GM23338 (cell line): ENCODE results near the gene ME3. TPM values are rescaled to one million over a fixed set of nuclear protein-coding genes. Genes with fewer than 3 reads are reported as not detected.

ENCODE experiments used
- ATAC-seq: fragments of 200-7000 bp; cut with Tn5 transposase; 3 replicates; pipeline ENCODE4 v1.9.1; 2020
- DNase-seq: peaks from one replicate; pipeline ENCODE4 v3.0.0-alpha.2; 2015; ENCODE audit warnings: low spot score
- H2AFZ ChIP-seq: fragments of 200-600 bp; sonication (generic); 2 replicates; pipeline ENCODE4 v1.8.0; 2016; ENCODE audit warnings: antibody characterized with exemption, mild to moderate bottlenecking, moderate library complexity
- H3F3A ChIP-seq: fragments of 200-600 bp; sonication (generic); replicated peaks from 2 replicates; pipeline ENCODE4 v1.8.0; 2017; ENCODE audit warnings: antibody characterized with exemption, mixed run types, low read depth
- H3K27ac ChIP-seq: fragments of 200-600 bp; sonication (generic); 2 replicates; pipeline ENCODE4 v1.6.1; 2016; ENCODE audit warnings: low read depth
- H3K27me3 ChIP-seq: fragments of 200-600 bp; sonication (generic); 2 replicates; pipeline ENCODE4 v1.8.0; 2016; ENCODE audit warnings: mild to moderate bottlenecking, mixed run types, moderate library complexity; ENCODE audit not compliant: insufficient read depth
- H3K36me3 ChIP-seq: fragments of 200-600 bp; sonication (generic); 2 replicates; pipeline ENCODE4 v1.8.0; 2016; ENCODE audit warnings: mild to moderate bottlenecking; ENCODE audit not compliant: insufficient read depth
- H3K4me1 ChIP-seq: fragments of 200-600 bp; sonication (generic); 2 replicates; pipeline ENCODE4 v1.8.0; 2016; ENCODE audit warnings: mild to moderate bottlenecking, moderate library complexity; ENCODE audit not compliant: insufficient read depth
- H3K4me2 ChIP-seq: fragments of 200-600 bp; sonication (generic); 2 replicates; pipeline ENCODE4 v1.7.1; 2017; ENCODE audit warnings: mixed run types
- H3K4me3 ChIP-seq: fragments of 200-600 bp; sonication (generic); 2 replicates; pipeline ENCODE4 v1.6.1; 2016; ENCODE audit warnings: mixed run types
- H3K79me2 ChIP-seq: fragments of 200-600 bp; sonication (generic); replicated peaks from 2 replicates; pipeline ENCODE4 v1.8.0; 2017; ENCODE audit warnings: mild to moderate bottlenecking; ENCODE audit not compliant: insufficient read depth
- H3K9me2 ChIP-seq: fragments of 200-600 bp; sonication (generic); 2 replicates; pipeline ENCODE4 v1.8.0; 2017; ENCODE audit not compliant: insufficient read depth
- H4K20me1 ChIP-seq: fragments of 200-600 bp; sonication (generic); replicated peaks from 2 replicates; pipeline ENCODE4 v1.8.0; 2017; ENCODE audit warnings: mild to moderate bottlenecking; ENCODE audit not compliant: insufficient read depth
- H3K27ac Mint-ChIP-seq: 2 replicates; pipeline ENCODE4 v1.8.0; 2020; ENCODE audit warnings: inconsistent platforms, mild to moderate bottlenecking, moderate library complexity, mixed read lengths
- H3K27me3 Mint-ChIP-seq: 3 replicates; pipeline ENCODE4 v1.8.0; 2022; ENCODE audit warnings: low read depth, mild to moderate bottlenecking, moderate library complexity, mixed read lengths, inconsistent platforms; ENCODE audit not compliant: insufficient read depth, poor library complexity
- H3K36me3 Mint-ChIP-seq: 3 replicates; pipeline ENCODE4 v1.8.0; 2021; ENCODE audit warnings: low read depth, mild to moderate bottlenecking, inconsistent platforms, moderate library complexity, mixed read lengths
- H3K4me1 Mint-ChIP-seq: 3 replicates; pipeline ENCODE4 v1.8.0; 2020; ENCODE audit warnings: mild to moderate bottlenecking, inconsistent platforms, mixed read lengths
- H3K4me3 Mint-ChIP-seq: 3 replicates; pipeline ENCODE4 v1.8.0; 2021; ENCODE audit warnings: moderate library complexity, mild to moderate bottlenecking, inconsistent platforms, mixed read lengths
- H3K9me3 Mint-ChIP-seq: 3 replicates; pipeline ENCODE4 v1.8.0; 2020; ENCODE audit warnings: moderate library complexity, mild to moderate bottlenecking, inconsistent platforms, mixed read lengths
- ZNF331 ChIP-seq: fragments of 250-450 bp; sonication (Bioruptor Pico); IDR thresholded peaks from 2 replicates; pipeline ENCODE4 v1.5.0; 2020; ENCODE audit warnings: low read depth, mild to moderate bottlenecking, moderate library complexity
- polyA plus RNA-seq: library from polyadenylated mRNA; unstranded; fragments of >200 nt; fragmentation: Nextera tagmentation; extraction: Ambion mirVana; gene quantifications from 2 replicates; pipeline ENCODE4 v1.2.1, GENCODE V29; 2016
- total RNA-seq: library from RNA; depleted of rRNA; stranded (reverse); fragments of >200 nt; shearing (Covaris generic); gene quantifications from 2 replicates; pipeline ENCODE4 v1.2.3, GENCODE V29; 2014
- TF ChIP-seq, protein P1 (sequence below): fragments of 250-450 bp; sonication (Bioruptor Pico); IDR thresholded peaks from 2 replicates; pipeline ENCODE4 v1.5.0; 2020; ENCODE audit warnings: mild to moderate bottlenecking, moderate library complexity

The ME3 gene
- total and polyA plus RNA-seq, 2 experiments from 2014 or later: 1.3 to 4.0 TPM

DNA sequence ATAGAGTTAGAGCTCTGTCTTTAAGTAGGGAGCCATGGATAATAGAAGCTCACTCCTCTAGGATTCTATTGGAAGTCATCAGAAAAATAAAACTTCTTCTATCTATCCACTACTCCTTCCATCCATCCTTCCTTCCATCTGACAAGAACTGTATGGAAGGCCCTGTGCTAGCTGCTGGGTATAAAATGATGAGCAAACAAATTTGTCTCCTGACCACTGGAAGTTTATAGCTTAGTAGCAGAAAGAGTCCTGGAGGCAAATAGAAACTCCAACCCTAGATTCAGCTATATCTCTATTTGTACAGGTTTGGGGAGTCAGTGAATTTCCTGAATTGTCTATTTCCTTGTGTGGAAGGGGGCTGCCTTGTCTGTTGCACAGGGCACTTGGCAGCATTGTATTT, 136.6 kb downstream of the ME3 start:
- no peak for ATAC-seq
- H3K27me3 Mint-ChIP-seq: peaks cover 2% of the 10 kb centered on the region

More for the DNA sequence above, 136.6 kb downstream of the ME3 start:
- no peak overlapping the region for H3K27ac ChIP-seq
- no peak for TF ChIP-seq ZNF331 (CRISPR knock-in tag)
- TF ChIP-seq, protein P1, sequence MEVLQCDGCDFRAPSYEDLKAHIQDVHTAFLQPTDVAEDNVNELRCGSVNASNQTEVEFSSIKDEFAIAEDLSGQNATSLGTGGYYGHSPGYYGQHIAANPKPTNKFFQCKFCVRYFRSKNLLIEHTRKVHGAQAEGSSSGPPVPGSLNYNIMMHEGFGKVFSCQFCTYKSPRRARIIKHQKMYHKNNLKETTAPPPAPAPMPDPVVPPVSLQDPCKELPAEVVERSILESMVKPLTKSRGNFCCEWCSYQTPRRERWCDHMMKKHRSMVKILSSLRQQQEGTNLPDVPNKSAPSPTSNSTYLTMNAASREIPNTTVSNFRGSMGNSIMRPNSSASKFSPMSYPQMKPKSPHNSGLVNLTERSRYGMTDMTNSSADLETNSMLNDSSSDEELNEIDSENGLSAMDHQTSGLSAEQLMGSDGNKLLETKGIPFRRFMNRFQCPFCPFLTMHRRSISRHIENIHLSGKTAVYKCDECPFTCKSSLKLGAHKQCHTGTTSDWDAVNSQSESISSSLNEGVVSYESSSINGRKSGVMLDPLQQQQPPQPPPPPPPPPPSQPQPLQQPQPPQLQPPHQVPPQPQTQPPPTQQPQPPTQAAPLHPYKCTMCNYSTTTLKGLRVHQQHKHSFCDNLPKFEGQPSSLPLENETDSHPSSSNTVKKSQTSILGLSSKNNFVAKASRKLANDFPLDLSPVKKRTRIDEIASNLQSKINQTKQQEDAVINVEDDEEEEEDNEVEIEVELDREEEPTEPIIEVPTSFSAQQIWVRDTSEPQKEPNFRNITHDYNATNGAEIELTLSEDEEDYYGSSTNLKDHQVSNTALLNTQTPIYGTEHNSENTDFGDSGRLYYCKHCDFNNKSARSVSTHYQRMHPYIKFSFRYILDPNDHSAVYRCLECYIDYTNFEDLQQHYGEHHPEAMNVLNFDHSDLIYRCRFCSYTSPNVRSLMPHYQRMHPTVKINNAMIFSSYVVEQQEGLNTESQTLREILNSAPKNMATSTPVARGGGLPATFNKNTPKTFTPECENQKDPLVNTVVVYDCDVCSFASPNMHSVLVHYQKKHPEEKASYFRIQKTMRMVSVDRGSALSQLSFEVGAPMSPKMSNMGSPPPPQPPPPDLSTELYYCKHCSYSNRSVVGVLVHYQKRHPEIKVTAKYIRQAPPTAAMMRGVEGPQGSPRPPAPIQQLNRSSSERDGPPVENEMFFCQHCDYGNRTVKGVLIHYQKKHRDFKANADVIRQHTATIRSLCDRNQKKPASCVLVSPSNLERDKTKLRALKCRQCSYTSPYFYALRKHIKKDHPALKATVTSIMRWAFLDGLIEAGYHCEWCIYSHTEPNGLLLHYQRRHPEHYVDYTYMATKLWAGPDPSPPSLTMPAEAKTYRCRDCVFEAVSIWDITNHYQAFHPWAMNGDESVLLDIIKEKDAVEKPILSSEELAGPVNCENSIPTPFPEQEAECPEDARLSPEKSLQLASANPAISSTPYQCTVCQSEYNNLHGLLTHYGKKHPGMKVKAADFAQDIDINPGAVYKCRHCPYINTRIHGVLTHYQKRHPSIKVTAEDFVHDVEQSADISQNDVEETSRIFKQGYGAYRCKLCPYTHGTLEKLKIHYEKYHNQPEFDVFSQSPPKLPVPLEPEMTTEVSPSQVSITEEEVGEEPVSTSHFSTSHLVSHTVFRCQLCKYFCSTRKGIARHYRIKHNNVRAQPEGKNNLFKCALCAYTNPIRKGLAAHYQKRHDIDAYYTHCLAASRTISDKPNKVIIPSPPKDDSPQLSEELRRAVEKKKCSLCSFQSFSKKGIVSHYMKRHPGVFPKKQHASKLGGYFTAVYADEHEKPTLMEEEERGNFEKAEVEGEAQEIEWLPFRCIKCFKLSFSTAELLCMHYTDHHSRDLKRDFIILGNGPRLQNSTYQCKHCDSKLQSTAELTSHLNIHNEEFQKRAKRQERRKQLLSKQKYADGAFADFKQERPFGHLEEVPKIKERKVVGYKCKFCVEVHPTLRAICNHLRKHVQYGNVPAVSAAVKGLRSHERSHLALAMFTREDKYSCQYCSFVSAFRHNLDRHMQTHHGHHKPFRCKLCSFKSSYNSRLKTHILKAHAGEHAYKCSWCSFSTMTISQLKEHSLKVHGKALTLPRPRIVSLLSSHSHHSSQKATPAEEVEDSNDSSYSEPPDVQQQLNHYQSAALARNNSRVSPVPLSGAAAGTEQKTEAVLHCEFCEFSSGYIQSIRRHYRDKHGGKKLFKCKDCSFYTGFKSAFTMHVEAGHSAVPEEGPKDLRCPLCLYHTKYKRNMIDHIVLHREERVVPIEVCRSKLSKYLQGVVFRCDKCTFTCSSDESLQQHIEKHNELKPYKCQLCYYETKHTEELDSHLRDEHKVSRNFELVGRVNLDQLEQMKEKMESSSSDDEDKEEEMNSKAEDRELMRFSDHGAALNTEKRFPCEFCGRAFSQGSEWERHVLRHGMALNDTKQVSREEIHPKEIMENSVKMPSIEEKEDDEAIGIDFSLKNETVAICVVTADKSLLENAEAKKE (CRISPR knock-in tag): no peak
- Mint-ChIP-seq H3K9me3 (peaks cover 2% of the 10 kb centered on the region; the same call in 1 of the 3 replicates), H3K4me3 (no peak overlapping the region), H3K27ac (no peak overlapping the region), H3K4me1 (no peaks in the 10 kb centered on the region), H3K36me3 (no peaks in the 10 kb centered on the region)
- H3F3A ChIP-seq: no peaks in the 10 kb centered on the region
- no peak for DNase-seq
- no peak overlapping the region for H3K4me2 ChIP-seq
- H3K27me3 ChIP-seq: no peaks in the 10 kb centered on the region
- H3K4me1 ChIP-seq: no peaks in the 10 kb centered on the region
- H3K36me3 ChIP-seq: no peaks in the 10 kb centered on the region
- no peak overlapping the region for H2AFZ ChIP-seq
- H4K20me1 ChIP-seq: no peaks in the 10 kb centered on the region
- H3K4me3 ChIP-seq: no peak overlapping the region
- H3K79me2 ChIP-seq: no peaks in the 10 kb centered on the region
- H3K9me2 ChIP-seq: peaks cover 8% of the 10 kb centered on the region; the same call in 1 of the 2 replicates
